Epidermal melanocyte (primary cell): ENCODE measurements around the gene CLEC20A.
"Not testable (repeated sequence)": the region's sequence is repeated elsewhere in the genome, so short reads cannot be mapped to it uniquely, and the experiment has no call there.

Experiments
- DNase-seq: peaks from one replicate; pipeline ENCODE4 v3.0.0; 2011; ENCODE audit warnings: low spot score; ENCODE audit not compliant: insufficient read length

CLEC20A gene

GRCh38 chr1:178529364-178530036 is 32.7 kb upstream of the CLEC20A start:
- DNase-seq, result no peak

DNA sequence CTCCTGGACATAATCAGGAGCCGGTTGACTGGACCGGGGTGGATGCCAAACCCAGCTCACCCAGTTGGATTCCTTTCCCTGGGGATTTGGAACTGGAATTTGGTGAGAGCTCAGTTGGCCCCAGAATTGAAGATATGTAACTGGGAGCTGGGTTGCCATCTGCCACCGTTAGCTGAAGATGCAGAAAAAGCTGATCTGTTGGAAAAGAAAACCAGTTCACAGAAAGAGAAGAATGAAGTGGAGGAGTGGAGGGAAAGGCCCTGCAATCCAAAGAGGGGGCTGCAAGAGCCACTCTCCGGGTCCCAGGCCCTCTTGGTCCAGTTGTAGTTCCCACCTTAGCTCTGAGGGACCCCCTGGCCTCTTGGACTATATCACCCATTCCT is 32.2 kb upstream of the CLEC20A start:
- no peak for DNase-seq

DNA sequence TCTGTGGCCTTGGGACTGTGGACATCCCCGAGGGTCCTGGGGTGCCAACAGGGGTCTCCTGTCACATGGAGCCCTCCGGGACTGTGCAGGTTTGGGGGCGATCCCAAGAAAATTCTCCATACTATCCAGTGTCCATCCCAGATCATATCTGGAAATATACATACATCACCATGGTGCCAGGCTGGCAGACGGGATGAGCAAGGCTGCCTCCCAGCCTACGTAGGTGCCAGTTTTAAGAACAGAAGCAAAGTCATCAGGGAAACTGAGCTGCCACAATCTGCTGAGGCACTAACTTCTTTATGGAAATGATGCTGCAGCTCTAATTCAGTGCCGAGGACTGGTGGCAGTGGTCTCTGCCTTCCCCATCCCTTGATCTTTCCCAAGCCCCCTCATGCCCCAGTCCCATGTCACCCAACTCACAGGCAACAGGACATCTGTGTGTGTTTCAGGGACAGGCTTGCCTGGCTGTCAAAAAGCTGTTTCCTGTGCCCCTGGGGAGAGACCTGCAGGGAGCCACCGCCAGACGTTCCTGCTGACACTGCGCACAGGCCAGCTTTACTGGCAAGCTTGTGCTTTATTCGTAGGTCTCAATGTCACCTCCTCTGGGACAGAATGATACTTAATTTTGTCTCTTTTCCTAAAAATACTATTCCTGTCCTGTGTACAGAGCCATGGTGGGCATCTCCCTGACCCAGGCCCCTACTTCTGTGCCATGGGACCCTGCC is 31.6 kb upstream of the CLEC20A start:
- DNase-seq, result no peak

DNA sequence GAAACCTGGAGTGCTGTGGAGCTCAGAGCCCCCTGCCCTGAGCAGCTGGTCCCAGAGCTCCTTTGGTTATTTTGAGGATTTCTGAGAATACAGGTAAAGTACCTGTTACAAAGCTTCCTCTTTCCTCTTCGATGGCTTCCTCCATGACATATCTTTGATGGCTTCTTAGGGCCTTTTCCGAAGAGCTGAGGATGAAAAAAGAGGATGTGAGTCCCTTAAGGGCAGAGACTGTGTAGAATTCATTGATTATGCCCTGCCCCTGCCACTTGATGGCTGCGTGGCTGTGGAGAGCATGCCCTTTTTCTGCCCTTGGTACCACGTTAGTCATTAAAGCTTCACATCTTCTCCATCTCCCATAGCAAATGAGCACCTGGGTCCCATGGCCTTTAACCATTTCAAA is 30.4 kb upstream of the CLEC20A start:
- no peak for DNase-seq

- DNase-seq, result no peak
Observed at GRCh38 chr1:178521241-178521640, 24.5 kb upstream of the CLEC20A start.

DNA sequence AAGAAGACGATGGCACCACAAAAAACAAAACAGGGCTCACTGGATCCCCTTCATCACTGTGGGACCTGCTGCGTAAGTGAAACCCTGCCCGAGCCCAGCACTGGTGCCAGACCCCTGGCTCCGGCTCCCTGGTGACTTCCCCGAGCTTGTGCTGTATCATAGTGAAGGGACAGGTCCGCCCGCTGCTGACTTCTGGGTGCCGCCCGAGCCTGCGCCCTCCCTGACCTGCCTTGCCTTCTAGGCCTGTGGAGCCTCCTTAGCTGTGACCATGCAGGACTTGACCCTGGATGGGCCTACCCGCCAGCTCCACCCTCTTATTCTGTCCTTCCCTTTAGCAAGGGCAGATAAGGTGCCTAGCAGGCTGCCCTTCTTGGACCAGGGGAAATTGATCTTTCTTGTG is 24.0 kb upstream of the CLEC20A start:
- DNase-seq, result no peak

GRCh38 chr1:178518894-178519293 is 22.1 kb upstream of the CLEC20A start:
- no peak for DNase-seq

- DNase-seq, result no peak
Observed at GRCh38 chr1:178516110-178516509, 19.3 kb upstream of the CLEC20A start.

DNA sequence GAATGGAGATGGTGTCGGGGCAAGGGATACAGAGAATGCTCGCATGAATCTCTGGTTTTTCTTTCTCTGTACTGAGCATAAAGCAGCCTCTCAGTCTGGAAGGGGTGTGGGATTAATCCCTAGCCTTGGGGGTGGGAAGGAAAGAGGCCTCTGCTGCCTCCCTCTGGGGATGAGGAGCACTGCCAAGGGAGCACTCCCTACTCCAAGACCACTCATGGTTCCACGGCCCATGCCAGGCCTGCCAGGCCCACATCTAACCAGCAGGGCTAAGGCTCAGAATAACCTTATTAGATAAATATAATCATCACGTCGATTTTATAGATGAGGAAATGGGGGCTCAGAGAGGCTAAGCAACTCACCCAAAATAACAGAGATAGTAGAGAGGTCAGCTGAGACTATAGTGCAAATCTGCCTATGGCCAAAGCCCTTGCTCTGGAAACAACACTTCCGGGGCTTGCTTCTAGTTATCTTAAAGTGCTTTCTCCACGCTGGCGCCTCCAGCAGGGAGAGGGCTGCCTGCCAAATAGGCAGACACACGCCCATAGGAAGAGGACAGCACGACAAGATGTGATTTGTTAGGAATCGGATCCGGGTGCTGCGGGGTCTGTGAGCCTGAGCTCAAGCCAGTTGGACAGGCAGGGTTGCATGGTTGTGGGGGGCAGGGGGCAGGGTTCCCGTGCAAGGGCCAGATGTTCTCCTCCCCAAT is 16.7 kb upstream of the CLEC20A start:
- DNase-seq, result no peak

- no peak for DNase-seq
Observed at GRCh38 chr1:178512566-178513277, 16.0 kb upstream of the CLEC20A start, which contains the start of gene TEX35. Gene TEX35 (plus strand): TSS chr1:178513109. CDS start chr1:178513189, 80 bp downstream.

- no peak for DNase-seq
Observed at GRCh38 chr1:178510155-178510554, 13.4 kb upstream of the CLEC20A start.

- no peak for DNase-seq
Observed at GRCh38 chr1:178509414-178510007, 12.7 kb upstream of the CLEC20A start.

DNA sequence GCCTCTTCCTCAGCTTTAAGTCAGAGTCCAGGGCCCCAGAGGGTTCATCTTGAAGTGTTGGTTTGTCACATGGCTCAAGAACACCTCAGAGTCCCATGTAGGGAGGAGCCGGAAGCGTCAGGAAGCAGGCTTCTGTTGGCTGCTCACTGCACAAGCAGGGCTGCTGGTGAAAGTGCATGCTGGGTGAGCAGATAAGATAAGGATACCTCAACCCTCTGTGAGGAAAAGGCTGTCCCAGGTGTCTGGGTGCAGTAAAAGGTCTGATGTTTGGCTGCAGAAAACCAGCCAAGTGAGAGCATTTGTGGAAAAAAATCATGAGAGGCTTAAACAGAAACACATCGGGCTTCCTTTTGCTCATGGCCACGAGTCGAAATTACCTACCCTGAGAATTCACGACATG is 9.9 kb upstream of the CLEC20A start:
- no peak for DNase-seq

DNA sequence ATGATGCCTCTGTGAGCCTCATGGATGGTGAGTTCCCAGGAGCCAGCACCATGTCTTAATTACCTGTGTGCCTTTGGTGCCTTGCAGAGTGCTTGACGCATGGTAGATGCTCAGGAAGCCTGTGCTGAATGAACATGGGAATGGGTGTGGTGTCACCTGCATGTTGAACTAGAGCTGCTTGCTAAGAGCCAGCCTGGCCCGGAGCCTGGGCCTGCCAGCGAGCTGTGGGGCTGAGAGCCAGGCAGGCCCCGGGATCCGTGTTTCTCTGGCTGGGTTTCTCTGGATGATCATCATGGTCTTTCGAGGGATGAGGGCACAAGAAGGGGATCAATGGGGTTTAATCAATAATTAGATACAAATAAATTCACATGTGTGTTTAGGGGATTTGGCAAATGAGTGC is 9.4 kb upstream of the CLEC20A start:
- no peak for DNase-seq

DNA sequence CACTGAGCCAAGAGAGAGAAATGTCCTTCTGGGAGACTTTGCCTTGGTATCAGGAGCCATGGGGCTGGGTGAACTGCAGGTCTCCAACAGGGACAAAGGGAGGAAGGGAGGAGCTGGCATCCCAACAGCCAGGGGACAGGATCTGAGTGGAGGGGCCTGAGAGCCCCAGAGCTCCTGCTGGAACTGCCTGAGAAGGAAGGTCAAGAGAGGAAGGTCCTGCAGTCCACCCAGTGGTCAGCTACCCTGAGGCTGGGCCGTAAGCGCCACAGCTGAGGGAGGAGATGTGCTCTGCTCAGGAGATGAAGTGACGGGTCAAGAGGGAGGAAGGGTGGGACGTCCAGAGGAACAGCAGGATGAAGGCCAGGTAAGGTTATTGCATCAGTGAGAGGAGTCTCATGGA is 7.5 kb upstream of the CLEC20A start:
- DNase-seq, result no peak

DNA sequence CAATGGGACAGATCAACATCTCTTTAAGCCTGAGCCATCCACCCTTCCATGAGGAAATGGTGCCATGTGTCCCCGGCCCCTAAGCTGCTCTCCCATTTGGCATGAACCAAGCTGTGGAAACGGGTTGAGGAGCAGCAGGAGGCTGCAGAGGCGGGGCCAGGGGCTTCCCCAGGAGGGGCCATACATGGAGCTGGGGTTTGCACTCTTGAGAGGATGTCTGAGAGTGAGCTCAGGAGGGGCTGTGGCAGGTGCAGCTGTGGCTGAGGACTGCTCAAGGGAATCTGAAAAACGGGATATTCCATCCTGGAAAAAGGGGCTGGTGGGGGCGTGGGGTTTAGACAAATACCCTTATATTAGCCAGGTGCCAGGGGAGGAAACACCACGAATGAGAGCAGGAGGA is 7.1 kb upstream of the CLEC20A start:
- no peak for DNase-seq

DNA sequence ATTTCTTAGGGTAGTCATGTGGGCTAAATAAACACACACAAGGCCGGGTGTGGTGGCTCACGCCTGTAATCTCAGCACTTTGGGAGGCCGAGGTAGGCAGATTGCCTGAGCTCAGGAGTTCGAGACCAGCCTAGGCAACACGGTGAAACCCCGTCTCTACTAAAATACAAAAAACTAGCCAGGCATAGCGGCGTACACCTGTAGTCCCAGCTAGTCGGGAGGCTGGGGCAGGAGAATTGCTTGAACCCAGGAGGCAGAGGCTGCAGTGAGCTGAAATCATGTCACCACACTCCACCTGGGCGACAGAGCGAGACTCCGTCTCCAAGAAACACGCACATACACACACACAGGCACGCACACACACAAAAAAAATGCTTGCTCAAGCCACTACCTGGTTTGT is 6.6 kb upstream of the CLEC20A start:
- not testable (repeated sequence) for DNase-seq

- DNase-seq, result no peak
Observed at GRCh38 chr1:178502856-178503255, 6.1 kb upstream of the CLEC20A start.

DNA sequence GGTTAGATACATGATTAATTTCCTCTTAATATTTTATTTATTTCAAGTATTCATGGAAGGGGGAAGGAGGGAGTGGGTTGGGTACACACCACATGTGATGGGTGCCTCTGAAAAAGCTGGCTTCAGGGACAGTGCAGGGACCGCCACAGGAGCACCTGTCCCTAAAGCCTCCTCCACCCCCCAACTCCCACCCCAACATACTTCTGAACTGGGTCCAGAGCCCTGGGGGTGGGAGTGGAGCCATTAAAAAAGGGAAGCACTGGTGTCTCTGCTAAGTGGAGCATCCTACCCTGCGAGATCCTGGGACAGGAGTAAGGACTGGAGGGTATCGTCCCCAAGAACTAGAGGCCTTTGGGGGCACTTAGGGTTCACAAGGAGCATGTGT is 5.6 kb upstream of the CLEC20A start:
- no peak for DNase-seq

DNA sequence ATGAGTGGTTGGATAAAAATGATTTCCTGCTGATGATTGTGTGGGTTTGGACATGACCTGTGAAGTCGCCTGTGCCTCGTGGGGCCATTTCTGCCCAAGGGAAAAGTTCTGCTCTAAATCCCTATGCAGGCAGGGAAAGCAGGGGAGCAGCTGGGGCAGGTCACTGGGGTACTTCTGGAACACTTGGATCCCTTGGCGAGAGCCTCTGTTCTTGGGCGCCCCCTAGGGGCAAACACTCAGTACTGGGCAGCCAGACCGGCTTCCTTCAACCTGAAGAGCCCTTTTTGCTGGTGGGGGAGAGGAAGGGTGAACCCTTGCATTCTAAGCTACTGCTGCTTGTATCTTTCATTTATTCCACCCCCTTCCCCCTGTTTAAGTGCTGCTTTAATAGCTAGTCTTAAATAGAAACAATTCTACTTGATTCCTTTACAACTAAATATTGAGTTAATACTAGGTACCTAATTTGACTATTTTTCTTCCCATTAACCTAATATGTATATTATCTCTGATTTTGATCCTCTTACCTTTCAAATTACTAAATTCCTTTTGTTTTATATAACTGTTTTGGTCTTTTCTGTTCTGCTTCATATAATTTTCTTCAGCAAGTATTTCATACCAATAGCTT is 5.1 kb upstream of the CLEC20A start:
- DNase-seq, result peak; percentile 82

DNA sequence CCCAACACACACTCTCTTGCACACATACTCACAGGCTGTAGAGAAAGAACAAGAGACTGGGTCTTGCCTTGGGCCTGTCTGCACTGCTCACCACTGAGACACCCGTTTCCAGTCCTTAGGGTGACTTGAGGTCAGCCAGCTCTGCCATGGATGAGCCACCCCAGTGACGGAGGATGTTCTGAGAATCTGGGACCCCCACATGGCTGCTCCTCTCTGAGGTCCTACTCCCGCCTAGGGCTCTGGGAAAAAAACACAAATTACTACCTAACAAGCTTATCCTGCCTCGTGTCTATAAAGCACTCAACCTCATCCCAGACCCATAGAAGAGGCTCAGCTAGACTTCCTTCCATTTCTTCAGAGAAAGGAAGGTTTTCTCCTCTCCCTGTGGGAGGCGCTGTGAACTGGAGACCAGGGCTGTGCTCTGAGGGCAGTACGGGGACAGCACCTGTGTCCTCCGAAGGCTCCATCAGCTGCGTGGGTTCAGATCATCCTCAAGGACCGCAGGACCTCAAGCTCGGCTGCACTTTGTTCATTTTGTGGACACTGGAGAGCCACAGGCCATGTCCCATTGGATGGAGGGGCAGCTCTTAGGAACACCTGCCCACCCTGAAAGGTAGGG is 4.3 kb upstream of the CLEC20A start:
- DNase-seq, result no peak
